GM12875 (cell line): ENCODE measurements around the gene LIX1.

Experiments
- H3K4me3 ChIP-seq: one replicate; pipeline ENCODE4 v1.5.1; 2011; ENCODE audit warnings: low read depth, low read length, control low read depth
- TF ChIP-seq, protein P1 (sequence below): IDR thresholded peaks from 2 replicates; pipeline ENCODE4 v1.5.1; 2011; ENCODE audit warnings: low read depth, mild to moderate bottlenecking, control low read depth, inconsistent platforms, low read length, moderate library complexity, borderline replicate concordance; ENCODE audit not compliant: insufficient read depth

The LIX1 gene

DNA sequence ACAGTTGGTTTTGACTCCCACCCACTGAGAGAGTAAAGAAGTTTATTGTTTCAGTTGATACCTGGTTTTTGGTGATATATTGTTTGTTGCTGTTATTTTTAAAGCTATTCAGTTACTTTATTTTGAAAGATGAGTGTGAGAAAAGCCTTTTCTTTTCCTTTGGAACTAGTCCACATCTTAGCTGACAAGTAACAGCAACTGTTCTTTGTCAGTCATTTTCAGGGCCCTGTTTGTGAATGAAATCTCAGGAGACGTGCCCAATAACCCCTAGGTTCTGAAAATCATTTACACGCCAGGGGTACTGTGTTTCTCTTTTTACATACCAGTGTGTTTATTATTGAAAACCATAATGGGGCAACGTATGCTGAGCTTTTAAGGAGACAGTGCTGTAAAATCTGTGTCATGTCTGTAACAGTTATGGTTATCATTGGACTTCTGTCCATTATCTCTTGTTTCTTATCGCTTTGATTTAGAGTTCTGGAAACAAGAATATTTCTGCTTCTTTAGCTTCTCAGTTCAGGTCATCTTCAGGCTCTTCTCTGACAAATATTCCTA lies 75.0 kb downstream of the LIX1 start:
- no peak overlapping the region for H3K4me3 ChIP-seq

GRCh38 chr5:97065475-97065874 lies 76.9 kb downstream of the LIX1 start:
- TF ChIP-seq, protein P1, sequence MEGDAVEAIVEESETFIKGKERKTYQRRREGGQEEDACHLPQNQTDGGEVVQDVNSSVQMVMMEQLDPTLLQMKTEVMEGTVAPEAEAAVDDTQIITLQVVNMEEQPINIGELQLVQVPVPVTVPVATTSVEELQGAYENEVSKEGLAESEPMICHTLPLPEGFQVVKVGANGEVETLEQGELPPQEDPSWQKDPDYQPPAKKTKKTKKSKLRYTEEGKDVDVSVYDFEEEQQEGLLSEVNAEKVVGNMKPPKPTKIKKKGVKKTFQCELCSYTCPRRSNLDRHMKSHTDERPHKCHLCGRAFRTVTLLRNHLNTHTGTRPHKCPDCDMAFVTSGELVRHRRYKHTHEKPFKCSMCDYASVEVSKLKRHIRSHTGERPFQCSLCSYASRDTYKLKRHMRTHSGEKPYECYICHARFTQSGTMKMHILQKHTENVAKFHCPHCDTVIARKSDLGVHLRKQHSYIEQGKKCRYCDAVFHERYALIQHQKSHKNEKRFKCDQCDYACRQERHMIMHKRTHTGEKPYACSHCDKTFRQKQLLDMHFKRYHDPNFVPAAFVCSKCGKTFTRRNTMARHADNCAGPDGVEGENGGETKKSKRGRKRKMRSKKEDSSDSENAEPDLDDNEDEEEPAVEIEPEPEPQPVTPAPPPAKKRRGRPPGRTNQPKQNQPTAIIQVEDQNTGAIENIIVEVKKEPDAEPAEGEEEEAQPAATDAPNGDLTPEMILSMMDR: no peak
- H3K4me3 ChIP-seq: no peak overlapping the region

More for the DNA sequence above, 75.0 kb downstream of the LIX1 start:
- TF ChIP-seq, protein P1: no peak

DNA sequence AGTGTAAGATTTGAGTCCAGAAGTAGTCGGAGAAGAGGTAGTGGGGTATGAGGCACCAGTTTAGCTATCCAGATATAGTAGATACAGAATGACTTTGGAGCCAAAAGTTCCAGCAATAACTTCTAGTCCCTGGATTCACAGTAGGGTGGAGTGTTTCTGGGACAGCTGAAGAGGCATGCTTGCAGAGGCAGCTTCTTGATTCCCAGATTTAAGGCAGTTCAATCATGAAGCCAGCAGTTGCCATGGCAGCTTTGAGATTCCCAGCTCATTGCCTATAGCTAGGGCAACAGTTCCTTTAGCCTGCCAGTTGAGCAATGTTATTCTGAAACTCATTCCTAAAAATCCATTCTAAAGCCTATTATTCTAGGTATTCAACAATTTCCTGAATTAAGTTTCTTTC lies 79.2 kb downstream of the LIX1 start:
- H3K4me3 ChIP-seq: no peak overlapping the region
- TF ChIP-seq, protein P1: no peak

GRCh38 chr5:97062046-97062445 lies 80.4 kb downstream of the LIX1 start:
- no peak overlapping the region for H3K4me3 ChIP-seq
- TF ChIP-seq, protein P1: no peak

DNA sequence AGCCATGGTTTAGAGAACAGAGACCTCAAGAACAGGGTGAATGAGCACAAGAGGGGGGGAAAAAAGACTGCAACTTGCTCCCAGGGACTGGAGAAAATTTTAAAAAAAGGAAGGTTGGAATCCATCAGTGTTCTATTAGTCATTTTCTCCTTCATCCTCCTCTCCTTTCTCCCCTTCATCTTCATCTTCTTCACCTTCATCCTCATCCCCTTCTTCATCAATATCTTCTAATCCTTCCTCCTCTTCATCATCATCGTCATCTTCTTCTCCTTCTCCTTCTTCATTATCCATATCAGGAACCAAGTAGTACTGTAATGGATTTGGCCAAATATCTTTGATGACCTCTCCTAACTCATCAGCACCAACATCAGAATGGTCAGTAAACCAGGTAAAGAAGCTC lies 86.1 kb downstream of the LIX1 start:
- TF ChIP-seq, protein P1: no peak
- H3K4me3 ChIP-seq: no peak overlapping the region

DNA sequence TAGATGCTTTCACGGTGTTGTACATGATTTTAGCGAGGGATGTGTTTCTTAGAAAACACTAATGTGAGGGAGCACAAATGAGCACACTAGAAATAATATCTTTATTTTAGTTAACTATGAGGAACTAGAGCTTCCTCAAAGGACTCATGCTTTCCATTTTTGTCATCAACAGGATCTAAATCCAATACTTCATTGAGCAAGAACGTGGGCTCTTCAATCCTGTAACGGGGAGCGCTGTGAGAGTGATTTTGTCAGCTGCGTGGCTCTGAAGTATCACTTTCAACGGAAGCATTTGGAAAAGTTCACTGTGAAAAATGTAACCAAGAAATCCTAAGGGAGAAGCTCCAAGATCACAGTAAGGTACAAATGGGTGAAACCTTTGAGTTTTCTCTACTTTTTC lies 93.2 kb downstream of the LIX1 start:
- TF ChIP-seq, protein P1: no peak
- no peak overlapping the region for H3K4me3 ChIP-seq

GRCh38 chr5:97047076-97047475 lies 95.3 kb downstream of the LIX1 start:
- no peak overlapping the region for H3K4me3 ChIP-seq
- TF ChIP-seq, protein P1: no peak
